ENCODE measurements around the gene ELP6.

DNA sequence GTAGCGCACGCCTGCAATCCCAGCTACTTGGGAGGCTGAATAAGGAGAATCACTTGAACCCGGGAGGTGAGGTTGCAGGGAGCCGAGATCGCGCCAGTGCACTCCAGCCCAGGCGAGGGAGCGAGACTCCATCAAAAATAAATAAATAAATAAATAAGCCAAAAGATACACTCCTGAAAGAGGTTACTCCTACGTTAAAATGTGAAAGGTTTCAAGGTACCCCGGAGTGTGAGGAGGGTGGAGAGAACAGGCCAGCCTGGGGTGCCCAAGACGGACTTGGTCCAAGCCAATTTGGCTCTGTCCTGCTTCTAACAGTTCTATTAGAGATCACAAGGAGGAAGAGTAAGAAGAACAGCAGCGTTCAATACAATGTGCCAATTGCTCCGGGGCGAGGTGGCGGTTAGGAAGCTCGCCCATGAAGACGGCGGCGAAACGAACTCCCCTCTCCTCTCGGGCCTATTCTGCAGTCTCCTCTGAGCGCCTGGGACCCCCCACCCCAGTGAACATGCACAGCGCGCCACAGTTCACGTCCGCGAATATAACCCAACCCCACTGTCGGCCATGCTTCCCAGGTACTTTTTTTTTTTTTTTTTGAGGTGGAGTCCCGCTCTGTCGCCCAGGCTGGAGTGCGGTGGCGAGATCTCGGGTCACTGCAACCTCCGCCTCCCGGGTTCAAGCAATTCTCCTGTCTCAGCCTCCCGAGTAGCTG, 942 bp downstream of the ELP6 start:
- TF ChIP-seq SUZ12 (IDR thresholded peaks at IDR 0.05; ENCODE audit: extremely low read depth, insufficient read depth, insufficient read length) (no peak), ZNF274 (IDR thresholded peaks at IDR 0.05; ENCODE audit: low read depth, low read length) (no peak), YY1 (IDR thresholded peaks at IDR 0.05; ENCODE audit: insufficient read depth, insufficient read length) (no peak)

All from NT2/D1 (cell line).